ENCODE measurements around the gene MEG3. TPM values are rescaled to one million over a fixed set of nuclear protein-coding genes. Genes with fewer than 3 reads are reported as not detected.

The MEG3 gene
- polyA plus RNA-seq, 6 donors from 2014 or later: 0.18 TPM; not detected in 5

DNA sequence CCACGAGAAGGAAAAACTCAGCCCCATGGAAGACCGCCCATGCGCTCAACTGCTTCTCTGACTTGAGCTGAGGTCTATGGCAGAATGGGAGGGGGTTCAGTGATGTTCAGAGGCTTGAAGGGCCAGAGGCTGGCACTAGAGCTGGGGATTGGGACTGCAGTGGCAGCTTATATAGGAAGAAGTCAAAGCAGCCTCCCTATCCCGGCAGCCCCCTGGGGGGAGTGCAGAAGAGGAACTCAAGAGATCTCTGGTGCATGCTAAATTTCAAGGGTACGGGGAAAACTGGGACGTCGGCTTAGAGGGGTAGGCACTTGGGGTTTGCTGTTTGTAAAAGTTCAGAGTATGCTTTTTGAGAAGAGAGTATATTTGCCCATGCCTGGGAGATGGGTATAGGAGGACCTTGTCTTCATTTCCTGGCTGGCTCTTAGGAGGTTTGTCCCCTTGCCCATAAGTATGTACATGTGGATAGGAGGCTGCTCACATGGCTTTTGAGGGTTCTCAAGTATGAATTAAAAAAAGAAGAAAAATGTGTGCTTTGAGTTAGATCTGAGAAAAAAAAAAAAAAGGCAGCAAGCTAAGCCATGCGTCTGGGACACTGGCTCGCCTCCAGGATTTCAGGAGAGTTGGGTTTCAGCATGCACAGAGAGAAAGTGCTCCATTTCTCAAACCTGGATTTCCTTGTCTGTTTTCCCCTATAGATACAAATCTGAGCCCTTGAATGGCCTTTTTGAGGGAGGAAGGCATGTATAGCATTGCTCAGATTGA is 3.2 kb upstream of the MEG3 start:
- no peak for ATAC-seq (ENCODE audit: low read depth in 2 of 2)
- Mint-ChIP-seq H3K27me3 (peaks cover 11 to 47% (median 47%) of the 10 kb centered on the region in 3 donors), H3K36me3 (no peaks in the 10 kb centered on the region), H3K4me1 (peaks cover 12 to 22% (median 13%) of the 10 kb centered on the region in 3 donors), H3K27ac (no peak overlapping the region), H3K9me3 (peaks cover 4 to 8% (median 6%) of the 10 kb centered on the region in 7 donors), H3K4me3 (no peak overlapping the region)
- DNase-seq: no peak

DNA sequence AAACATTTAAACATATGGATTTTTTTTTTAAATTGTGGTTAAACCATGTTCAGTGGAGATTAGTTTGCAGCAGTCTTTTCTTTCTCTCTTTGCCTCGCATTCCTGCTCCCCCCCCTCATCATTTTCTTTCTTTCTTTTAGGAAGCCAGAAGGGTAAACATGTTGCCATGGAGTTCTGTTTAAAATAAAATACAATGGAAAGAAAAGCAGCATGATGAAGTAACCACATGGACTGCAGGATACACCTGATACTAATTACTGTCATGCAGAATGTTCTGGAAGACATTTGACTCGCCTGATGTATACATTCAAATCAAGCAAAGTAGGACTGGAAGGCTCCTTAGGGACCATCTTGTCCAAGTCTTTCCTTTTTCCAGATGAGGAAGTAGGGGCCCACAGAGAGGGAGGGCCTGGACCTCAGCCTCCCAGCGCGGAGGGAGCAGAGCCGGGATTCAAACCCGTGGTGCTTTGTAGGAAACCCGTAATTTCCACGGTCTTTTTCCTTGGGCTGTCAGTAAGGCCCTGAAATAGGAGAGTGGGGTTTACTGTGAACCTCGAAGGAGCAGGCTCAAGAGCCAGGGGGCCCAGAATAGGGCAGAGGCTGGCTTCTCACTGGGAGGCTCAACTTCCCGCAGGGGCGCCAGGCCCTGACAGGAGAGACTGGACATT is 2.4 kb upstream of the MEG3 start:
- peak overlapping the region in 1 of 6 donors; percentile 53 for H3K27ac Mint-ChIP-seq

DNA sequence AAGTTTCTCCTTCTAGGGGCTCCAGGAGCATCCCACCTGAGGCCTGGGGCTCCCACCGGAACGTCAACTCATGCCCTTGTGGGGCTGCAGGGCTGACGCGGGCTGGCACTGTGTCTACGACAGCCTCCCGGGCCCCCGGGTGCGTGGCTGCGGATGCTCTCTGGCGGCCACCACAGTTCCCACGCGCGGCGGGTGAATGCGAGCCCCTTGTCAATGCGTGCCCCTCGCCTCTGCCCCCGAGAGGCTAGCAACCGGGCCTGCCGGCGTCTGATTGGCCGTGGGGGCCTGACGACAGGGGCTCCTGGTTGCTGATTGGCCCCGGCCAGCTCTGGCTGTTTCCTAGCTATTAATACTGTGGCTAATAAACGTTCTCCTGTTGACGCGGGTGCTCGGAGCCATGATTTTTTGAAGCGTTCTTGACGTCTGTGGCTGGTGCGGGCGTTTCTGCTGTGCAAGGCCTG is 1.8 kb upstream of the MEG3 start:
- peak overlapping the region in 1 of 6 donors; percentile 31 for H3K27ac Mint-ChIP-seq
- H3K4me3 Mint-ChIP-seq: no peak overlapping the region
- peaks cover 11 to 55% (median 49%) of the 10 kb centered on the region in 3 donors for H3K27me3 Mint-ChIP-seq

More for the DNA sequence above, 2.4 kb upstream of the MEG3 start:
- Mint-ChIP-seq H3K9me3 (peaks cover 5 to 10% (median 7%) of the 10 kb centered on the region in 7 donors), H3K4me1 (peaks cover 12 to 22% (median 13%) of the 10 kb centered on the region in 3 donors), H3K4me3 (no peak overlapping the region), H3K27me3 (peaks cover 11 to 50% (median 44%) of the 10 kb centered on the region in 3 donors), H3K36me3 (peaks cover 0 to 4% of the 10 kb centered on the region in 2 donors)
- DNase-seq: no peak
- no peak for ATAC-seq (ENCODE audit: low read depth in 2 of 2)

DNA sequence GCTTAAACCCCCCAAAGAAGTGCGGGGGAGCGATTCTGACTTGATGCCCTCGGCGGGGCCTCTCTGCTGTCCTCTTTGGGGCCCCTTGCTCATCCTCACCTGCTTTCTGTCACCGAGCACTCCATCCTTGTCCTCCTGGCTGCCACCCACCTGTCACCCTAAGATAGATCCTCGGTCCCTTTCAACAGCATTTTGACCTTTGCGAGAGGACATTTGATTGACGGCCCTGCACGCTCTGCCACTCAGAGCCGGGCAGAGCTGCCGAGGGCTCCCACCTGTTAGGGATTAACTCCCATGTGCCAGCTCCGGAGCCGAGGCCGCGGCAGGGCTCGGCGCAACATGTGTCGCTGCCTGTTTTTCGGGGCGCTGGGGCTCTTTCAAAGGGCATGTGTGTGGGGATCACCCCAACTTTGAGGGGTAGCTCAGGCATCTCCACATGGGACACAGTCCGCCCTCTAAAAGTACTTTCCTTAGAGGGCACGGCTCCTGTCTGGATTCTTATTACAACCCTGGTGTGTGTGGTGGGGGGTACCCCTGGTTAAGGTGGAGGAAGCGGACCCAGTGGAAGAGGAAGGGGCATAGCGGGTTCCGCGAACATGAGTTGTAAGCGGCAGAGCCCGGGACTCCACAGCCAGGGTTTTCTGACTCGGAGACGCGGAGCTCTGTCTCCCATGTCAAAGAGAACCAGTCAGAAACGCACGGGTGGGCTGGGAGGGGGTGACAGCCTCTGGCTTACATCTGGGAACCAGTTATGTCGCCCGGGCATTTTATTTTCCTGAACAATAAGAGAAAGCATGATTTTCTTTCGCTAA is 811 bp upstream of the MEG3 start:
- H3K36me3 Mint-ChIP-seq: peaks cover 0 to 9% of the 10 kb centered on the region in 2 donors
- peaks cover 5 to 20% (median 9%) of the 10 kb centered on the region in 7 donors for H3K9me3 Mint-ChIP-seq
- no peak overlapping the region for H3K27ac Mint-ChIP-seq
- no peak for DNase-seq
- H3K4me3 Mint-ChIP-seq: peak overlapping the region in 6 of 8 donors; percentile 20 to 76 (median 58)
- no peak for ATAC-seq (ENCODE audit: low read depth in 2 of 2)
- peaks cover 12 to 22% (median 13%) of the 10 kb centered on the region in 3 donors for H3K4me1 Mint-ChIP-seq
- H3K27me3 Mint-ChIP-seq: peaks cover 11 to 63% (median 57%) of the 10 kb centered on the region in 3 donors

More for the DNA sequence above, 1.8 kb upstream of the MEG3 start:
- DNase-seq (no peak), ATAC-seq (ENCODE audit: low read depth in 2 of 2) (peak; percentile 14 to 49)
- Mint-ChIP-seq H3K4me1 (peaks cover 12 to 22% (median 13%) of the 10 kb centered on the region in 3 donors), H3K36me3 (peaks cover 0 to 9% of the 10 kb centered on the region in 2 donors), H3K9me3 (peaks cover 5 to 15% (median 9%) of the 10 kb centered on the region in 7 donors)

DNA sequence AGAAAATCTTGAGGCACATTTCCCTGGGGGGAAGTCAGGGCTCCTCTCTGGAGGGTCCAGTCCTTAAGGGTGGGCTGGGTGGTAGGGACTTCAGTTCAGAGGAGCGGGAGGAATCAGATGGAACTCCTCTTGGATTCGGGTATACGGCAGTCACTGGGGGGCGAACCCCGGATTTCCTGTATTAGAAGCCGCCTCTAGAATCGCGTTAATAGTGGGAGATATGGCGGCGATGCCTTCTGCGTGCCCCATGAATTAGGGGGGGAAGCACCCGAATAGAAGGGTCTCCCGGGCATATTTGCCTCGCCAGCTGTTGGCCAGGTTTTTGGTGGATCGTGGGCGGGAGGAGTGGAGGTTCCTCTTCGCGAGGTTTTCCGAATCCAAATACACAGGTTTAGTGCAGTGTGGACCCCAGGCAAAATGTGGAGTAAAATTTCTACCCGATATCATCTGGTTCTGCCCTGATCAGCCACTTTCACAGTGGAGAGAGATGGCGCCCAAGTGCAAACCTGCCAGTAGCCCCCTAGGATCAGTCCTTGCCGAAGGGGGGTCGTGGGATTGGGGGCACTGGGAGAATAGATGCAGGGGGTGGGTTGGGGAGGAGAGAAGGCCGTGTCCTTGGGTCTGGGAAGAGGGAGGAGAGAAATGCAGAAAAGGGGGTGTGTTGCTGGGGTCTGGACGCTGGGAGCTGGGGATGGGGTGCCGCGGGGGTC is 628 bp downstream of the MEG3 start:
- peaks cover 12 to 22% (median 13%) of the 10 kb centered on the region in 3 donors for H3K4me1 Mint-ChIP-seq
- no peak overlapping the region for H3K27ac Mint-ChIP-seq
- H3K9me3 Mint-ChIP-seq: peaks cover 5 to 23% (median 9%) of the 10 kb centered on the region in 7 donors
- ATAC-seq (ENCODE audit: low read depth in 2 of 2) (no peak), DNase-seq (no peak)
- H3K36me3 Mint-ChIP-seq: peaks cover 0 to 9% of the 10 kb centered on the region in 2 donors
- peaks cover 11 to 63% (median 60%) of the 10 kb centered on the region in 3 donors for H3K27me3 Mint-ChIP-seq
- H3K4me3 Mint-ChIP-seq: peak overlapping the region in 1 of 8 donors; percentile 50

DNA sequence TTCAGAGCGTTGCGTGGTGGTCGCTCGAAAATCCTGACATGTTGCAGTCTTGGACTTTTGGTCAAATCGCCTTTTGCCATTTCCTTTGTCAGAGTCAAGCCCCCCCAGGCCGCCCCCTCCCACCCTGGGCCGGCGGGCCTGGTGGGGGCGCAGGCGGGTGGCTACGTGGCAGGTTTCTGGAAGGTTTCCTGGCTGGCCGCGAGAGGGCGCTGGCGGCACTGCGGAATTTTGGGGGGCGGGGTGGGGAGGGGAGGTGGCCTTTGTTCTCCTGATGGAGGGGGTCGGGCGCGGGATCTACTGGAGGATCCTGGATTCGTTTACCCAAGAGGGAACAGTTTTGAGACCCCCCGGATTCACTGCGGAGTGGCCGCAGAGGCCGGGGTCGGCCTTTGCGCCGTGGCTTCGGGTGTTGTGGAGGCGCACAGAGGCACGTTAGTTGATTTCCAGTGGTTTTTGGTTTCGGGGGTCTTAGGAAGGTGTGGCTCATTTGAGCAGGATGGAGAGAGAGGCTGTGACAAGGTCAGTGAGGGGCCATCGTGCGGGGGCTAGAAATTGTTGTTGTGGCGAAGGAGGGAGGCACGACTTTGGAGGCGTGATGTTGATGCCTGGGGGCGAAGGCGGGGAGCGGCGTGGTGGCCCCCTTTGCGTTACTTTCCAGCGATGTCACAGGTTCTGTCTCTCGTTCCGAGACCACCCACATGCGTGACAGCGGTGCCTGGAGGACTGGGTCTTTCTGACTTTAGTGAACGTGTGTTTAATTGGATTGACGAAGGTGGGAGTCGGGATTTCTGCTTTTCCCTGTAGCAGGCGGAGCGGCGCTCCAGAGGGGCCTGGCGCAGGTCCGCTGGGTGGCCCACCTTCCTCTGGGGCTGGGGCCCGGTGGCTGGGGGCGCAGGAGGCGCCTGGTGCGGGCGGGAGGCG is 1.4 kb downstream of the MEG3 start:
- Mint-ChIP-seq H3K27ac (no peak overlapping the region), H3K27me3 (peaks cover 11 to 61% (median 59%) of the 10 kb centered on the region in 3 donors), H3K4me1 (peaks cover 12 to 22% (median 13%) of the 10 kb centered on the region in 3 donors), H3K36me3 (peaks cover 0 to 9% of the 10 kb centered on the region in 2 donors), H3K9me3 (peaks cover 5 to 23% (median 9%) of the 10 kb centered on the region in 7 donors), H3K4me3 (peak overlapping the region in 1 of 8 donors; percentile 50)
- ATAC-seq (ENCODE audit: low read depth in 2 of 2): no peak
- no peak for DNase-seq

DNA sequence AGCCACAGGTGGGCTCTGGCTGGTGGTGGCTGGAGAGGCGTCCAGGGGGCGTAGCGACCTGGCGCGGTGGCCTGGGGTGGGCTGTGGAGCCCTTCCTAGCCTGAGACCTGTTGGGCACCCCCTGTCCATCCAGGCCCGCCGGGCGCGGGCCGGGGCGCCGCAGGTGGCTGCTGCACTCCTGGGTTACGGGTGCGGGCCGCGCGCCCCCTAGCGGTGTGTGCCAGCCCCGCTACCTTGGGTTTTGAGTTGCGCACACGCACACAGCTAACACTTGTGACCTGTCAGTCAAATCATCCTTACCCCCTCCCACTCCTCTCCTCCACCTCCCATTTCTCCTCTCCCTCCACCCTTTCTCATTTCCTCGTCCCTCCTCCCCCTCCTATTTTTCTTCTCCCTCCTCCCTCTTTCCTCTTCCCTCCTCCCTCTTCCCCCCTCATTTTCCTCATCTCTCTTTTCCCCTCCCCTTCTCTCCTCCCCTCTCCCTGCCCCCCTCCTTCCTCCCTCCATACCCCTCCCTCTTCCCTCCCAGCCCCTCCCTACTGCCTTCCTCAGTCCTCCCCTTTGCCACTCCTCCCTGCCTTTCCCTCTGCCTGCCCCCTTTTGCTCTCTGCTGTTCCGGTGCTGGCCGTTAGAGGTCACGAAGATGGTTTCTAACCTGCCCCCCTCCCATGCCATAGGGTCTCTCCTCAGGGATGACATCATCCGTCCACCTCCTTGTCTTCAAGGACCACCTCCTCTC is 2.3 kb downstream of the MEG3 start:
- no peak for ATAC-seq (ENCODE audit: low read depth in 2 of 2)
- H3K4me1 Mint-ChIP-seq: peaks cover 12 to 22% (median 13%) of the 10 kb centered on the region in 3 donors
- H3K4me3 Mint-ChIP-seq: no peak overlapping the region
- H3K9me3 Mint-ChIP-seq: peaks cover 5 to 23% (median 9%) of the 10 kb centered on the region in 7 donors
- H3K27ac Mint-ChIP-seq: no peak overlapping the region
- peaks cover 0 to 9% of the 10 kb centered on the region in 2 donors for H3K36me3 Mint-ChIP-seq
- H3K27me3 Mint-ChIP-seq: peaks cover 11 to 61% (median 52%) of the 10 kb centered on the region in 3 donors
- no peak for DNase-seq

DNA sequence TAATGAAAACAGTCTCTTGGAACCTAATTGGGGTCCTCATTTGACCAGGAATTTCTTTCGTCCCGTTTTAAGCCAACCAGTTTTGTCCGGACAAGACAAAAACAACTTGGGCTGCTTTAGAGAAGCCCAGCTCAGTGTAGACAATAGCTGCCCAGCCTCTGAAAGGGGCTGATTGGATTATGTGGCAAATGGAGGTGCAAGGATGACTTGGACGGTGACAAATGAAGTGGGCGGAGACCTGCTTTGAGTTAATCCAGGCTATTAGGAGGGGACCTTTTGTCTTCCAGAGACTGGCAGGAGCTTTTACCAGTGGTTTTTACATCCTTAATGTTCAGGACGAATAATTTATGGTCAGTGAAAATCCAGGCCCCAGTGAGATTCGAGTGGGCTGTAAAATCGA is 4.8 kb downstream of the MEG3 start:
- no peak for DNase-seq
- Mint-ChIP-seq H3K4me3 (no peak overlapping the region), H3K27me3 (peaks cover 13 to 61% (median 51%) of the 10 kb centered on the region in 3 donors), H3K27ac (no peak overlapping the region), H3K36me3 (peaks cover 0 to 9% of the 10 kb centered on the region in 2 donors), H3K9me3 (peaks cover 5 to 21% (median 7%) of the 10 kb centered on the region in 7 donors), H3K4me1 (peaks cover 5 to 11% (median 5%) of the 10 kb centered on the region in 3 donors)
- ATAC-seq (ENCODE audit: low read depth in 2 of 2): no peak

DNA sequence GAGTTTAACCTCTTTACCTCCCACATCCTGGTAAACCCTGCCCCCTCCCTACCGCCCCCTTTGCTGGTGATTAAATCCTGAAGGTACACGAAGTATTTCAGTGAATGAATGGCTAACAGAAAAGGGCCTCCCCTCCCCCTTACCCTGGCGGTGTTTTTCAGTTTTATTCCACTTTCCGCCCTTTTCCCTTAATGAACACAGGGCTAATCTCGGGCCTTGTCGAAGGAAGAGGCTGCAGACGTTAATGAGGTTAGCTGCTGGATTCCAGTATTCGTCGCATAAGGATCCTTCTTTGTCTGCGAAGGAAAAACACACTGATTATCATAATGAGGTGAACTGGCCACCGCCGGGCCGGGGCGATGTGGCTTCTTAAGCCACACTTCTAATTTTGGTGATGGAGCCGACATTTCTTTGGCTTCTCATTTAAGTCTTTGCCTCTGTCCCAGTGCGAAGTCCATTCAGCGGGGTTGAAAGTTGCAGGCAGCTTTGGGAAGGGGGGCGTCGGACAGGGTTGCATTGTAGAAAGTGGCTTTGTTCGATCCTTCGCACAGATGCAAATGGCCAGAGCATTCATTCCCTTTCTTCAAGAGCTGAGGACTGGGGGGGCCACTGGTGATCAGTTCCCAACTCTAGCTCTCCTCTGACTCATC is 6.5 kb downstream of the MEG3 start:
- H3K9me3 Mint-ChIP-seq: peaks cover 3 to 19% (median 6%) of the 10 kb centered on the region in 7 donors
- no peaks in the 10 kb centered on the region for H3K4me1 Mint-ChIP-seq
- H3K27me3 Mint-ChIP-seq: peaks cover 7 to 60% (median 53%) of the 10 kb centered on the region in 3 donors
- H3K4me3 Mint-ChIP-seq: no peak overlapping the region
- no peak for DNase-seq
- no peak overlapping the region for H3K27ac Mint-ChIP-seq
- H3K36me3 Mint-ChIP-seq: peaks cover 0 to 9% of the 10 kb centered on the region in 2 donors
- no peak for ATAC-seq (ENCODE audit: low read depth in 2 of 2)

DNA sequence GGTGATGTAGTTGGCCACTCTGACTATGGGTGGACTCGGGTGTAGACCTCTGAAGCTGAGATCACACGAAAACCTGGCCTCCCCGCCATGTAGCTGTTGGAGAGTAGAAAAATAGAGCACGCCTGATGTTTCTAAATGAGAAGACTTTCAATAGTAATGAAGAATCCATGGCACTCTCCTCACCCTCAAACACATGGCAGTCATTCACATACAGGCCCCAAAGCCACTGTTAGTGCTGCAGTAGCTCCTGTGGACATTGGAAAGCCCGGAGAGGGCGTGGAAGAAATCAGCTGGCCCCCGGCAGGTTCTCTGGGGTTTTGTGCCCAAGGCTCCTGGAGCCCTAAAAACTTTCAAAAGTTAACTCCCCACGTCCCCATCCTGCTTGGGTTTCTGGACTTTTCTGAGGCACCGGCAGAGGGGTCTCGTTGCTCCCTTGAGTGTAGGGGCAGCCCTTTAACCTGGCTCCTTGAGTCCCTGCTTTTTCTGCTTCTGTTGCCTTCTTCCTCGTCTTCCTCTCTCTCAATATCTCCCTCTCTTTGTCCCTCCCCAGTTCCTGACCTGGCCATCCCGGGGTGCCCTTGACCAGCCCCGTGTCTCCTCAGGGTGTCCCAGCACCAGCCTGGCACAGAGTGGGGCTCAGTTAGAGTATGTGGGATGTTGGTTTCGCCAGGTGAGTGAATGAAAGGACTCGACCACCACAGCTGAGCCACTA is 8.3 kb downstream of the MEG3 start:
- Mint-ChIP-seq H3K27ac (no peak overlapping the region), H3K36me3 (no peaks in the 10 kb centered on the region), H3K9me3 (peaks cover 0 to 8% (median 0%) of the 10 kb centered on the region in 7 donors), H3K4me3 (no peak overlapping the region), H3K27me3 (peaks cover 7 to 60% (median 46%) of the 10 kb centered on the region in 3 donors), H3K4me1 (no peaks in the 10 kb centered on the region)
- DNase-seq: no peak
- no peak for ATAC-seq (ENCODE audit: low read depth in 2 of 2)

All from naive B cell (primary cell).